Transverse colon (tissue), 4 donors: ENCODE data around the gene GPR108. TPM values are rescaled to one million over a fixed set of nuclear protein-coding genes. Genes with fewer than 3 reads are reported as not detected.
"Not testable (repeated sequence)": the region's sequence is repeated elsewhere in the genome, so short reads cannot be mapped to it uniquely, and the experiment has no call there.

Source experiments
- DNase-seq: peaks from one replicate; pipeline ENCODE4 v3.0.0-alpha.2; 2019
- H3K27ac ChIP-seq, 4 donors: fragments of 200-600 bp; sonication (generic); 2 replicates each; pipeline ENCODE4 v1.5.1; 2016 to 2018; ENCODE audit warnings: inconsistent platforms in 4 of 4
- H3K27me3 ChIP-seq: fragments of 200-600 bp; sonication (generic); 2 replicates; pipeline ENCODE4 v1.5.1; 2017; ENCODE audit warnings: inconsistent platforms
- H3K36me3 ChIP-seq, 4 donors: fragments of 200-600 bp; sonication (generic); 2 replicates each; pipeline ENCODE4 v1.5.1; 2017 to 2019; ENCODE audit warnings: inconsistent platforms in 4 of 4
- H3K4me1 ChIP-seq, 4 donors: fragments of 200-600 bp; sonication (generic); 2 replicates each; pipeline ENCODE4 v1.5.1; 2017 to 2020; ENCODE audit warnings: inconsistent platforms in 4 of 4
- H3K4me3 ChIP-seq, 4 donors: fragments of 200-600 bp; sonication (generic); 1 replicate in 1 of 4; 2 replicates in 3 of 4; pipeline versions ENCODE4 v1.5.1 to v1.6.1; 2017 to 2019; ENCODE audit warnings: inconsistent platforms in 4 of 4
- H3K9me3 ChIP-seq, 2 donors: fragments of 200-600 bp; sonication (generic); 2 replicates each; pipeline ENCODE4 v1.5.1; 2017 to 2019; ENCODE audit warnings: inconsistent platforms in 2 of 2
- EP300 ChIP-seq: sonication (generic); formaldehyde crosslinking; IDR thresholded peaks from one replicate; pipeline ENCODE4 v1.6.1; 2017; ENCODE audit warnings: antibody characterized with exemption, low read depth
- POLR2A ChIP-seq: fragments of 450-650 bp; IDR thresholded peaks from one replicate; pipeline ENCODE4 v1.6.1; 2016; ENCODE audit warnings: antibody characterized with exemption, mild to moderate bottlenecking, moderate library complexity
- POLR2AphosphoS5 ChIP-seq, 3 donors: sonication (generic); formaldehyde crosslinking; IDR thresholded peaks; one replicate each; pipeline ENCODE4 v1.6.1; 2016; ENCODE audit warnings: antibody characterized with exemption in 3 of 3
- WGBS, 2 donors: methylation state at CpG; one replicate each; pipeline ENCODE4 v1.1.5; 2018; ENCODE audit warnings: low coverage in 1 of 2; 5-methylcytosine and 5-hydroxymethylcytosine counted together
- in situ Hi-C, 4 donors: fragments of 200-750 bp; cut with MboI; loops; one replicate each; pipeline versions ENCODE4 v1.15.0 to v1.15.1; 2017; ENCODE audit warnings: low sequenced_read_pairs in 3 of 4, low pct_ligation_motif_present in 1 of 4, low pct_unique_long_range_greater_than_20kb in 1 of 4
- intact Hi-C: fragments of 100-400 bp; cut with DNase I; formaldehyde crosslinking; loops from one replicate; pipeline ENCODE4 v1.15.1; 2023; ENCODE audit warnings: low total_unique reads
- total RNA-seq, 4 donors: library from RNA; depleted of rRNA; stranded (reverse); fragments of >200 nt; gene quantifications; one replicate each; pipeline ENCODE4 v1.1.0, GENCODE V29; 2016
- TF ChIP-seq, protein P1 (sequence below), 5 experiments: fragments of 200-600 bp in 3 of 5; fragments of 450-650 bp in 2 of 5; sonication (generic) in 3 of 5; IDR thresholded peaks; 1 replicate in 2 of 5; 2 replicates in 3 of 5; pipeline ENCODE4 v1.5.1; 2016 to 2017; ENCODE audit warnings: antibody characterized with exemption in 5 of 5, inconsistent platforms in 3 of 5, mild to moderate bottlenecking in 2 of 5, moderate library complexity in 1 of 5

GPR108 gene
- total RNA-seq, 4 donors from 2014 or later = 38.0 to 118 (median 90.6) TPM

DNA sequence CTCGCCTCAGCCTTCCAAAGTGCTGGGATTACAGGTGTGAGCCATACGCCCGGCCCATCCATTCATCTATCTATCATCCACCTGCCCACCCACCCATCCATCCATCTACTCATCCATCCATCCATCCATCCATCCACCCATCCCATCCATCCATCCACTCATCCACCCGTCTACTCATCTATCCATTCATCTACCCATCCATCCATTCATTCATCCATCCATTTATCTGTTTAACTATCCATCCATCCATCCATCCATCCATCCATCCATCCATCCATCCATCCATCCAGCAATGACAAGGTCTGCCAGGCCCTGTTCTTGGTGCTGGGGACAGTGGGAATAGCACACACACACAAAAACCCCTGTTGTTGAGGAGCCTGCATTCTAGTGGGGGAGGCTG, 39.6 kb upstream of the GPR108 start:
- Histone ChIP-seq H3K27ac (no peak overlapping the region), H3K9me3 (no peaks in the 10 kb centered on the region)
- no peak for TF ChIP-seq POLR2A
- no peak for TF ChIP-seq POLR2AphosphoS5 (IDR thresholded peaks at IDR 0.05)
- TF ChIP-seq EP300 = no peak
- TF ChIP-seq, protein P1, sequence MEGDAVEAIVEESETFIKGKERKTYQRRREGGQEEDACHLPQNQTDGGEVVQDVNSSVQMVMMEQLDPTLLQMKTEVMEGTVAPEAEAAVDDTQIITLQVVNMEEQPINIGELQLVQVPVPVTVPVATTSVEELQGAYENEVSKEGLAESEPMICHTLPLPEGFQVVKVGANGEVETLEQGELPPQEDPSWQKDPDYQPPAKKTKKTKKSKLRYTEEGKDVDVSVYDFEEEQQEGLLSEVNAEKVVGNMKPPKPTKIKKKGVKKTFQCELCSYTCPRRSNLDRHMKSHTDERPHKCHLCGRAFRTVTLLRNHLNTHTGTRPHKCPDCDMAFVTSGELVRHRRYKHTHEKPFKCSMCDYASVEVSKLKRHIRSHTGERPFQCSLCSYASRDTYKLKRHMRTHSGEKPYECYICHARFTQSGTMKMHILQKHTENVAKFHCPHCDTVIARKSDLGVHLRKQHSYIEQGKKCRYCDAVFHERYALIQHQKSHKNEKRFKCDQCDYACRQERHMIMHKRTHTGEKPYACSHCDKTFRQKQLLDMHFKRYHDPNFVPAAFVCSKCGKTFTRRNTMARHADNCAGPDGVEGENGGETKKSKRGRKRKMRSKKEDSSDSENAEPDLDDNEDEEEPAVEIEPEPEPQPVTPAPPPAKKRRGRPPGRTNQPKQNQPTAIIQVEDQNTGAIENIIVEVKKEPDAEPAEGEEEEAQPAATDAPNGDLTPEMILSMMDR (IDR thresholded peaks at IDR 0.05) = no peak

DNA sequence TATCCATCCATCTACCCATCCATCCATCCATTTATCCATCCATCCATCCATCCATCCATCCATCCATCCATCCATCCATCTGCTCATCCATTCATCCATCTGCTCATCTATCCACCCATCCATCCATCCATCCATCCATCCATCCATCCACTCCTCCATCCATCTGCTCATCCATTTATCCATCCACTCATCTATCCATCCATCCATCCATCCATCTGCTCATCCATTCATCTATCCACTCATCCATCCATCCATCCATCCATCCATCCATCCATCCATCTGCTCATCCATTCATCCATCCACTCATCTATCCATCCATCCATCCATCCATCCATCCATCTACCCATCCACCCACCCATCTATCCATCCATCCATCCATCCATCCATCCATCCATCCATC, 38.7 kb upstream of the GPR108 start:
- DNase-seq, H3K27me3 ChIP-seq, in situ Hi-C loops, H3K27ac ChIP-seq, H3K9me3 ChIP-seq, H3K4me3 ChIP-seq, intact Hi-C loops, H3K4me1 ChIP-seq, H3K36me3 ChIP-seq: not testable (repeated sequence)

More for the DNA sequence above, 39.6 kb upstream of the GPR108 start:
- WGBS, 2 donors = 94 to 100% methylated on average over 3 to 4 of the region's 4 CpGs
- in situ Hi-C loops = no loop called here
- H3K36me3 ChIP-seq = no peaks in the 10 kb centered on the region
- no peak overlapping the region for H3K4me3 ChIP-seq
- DNase-seq = no peak
- intact Hi-C loops = no loop called here
- peaks cover 0 to 5% (median 2%) of the 10 kb centered on the region in 4 donors for H3K4me1 ChIP-seq
- no peaks in the 10 kb centered on the region for H3K27me3 ChIP-seq

DNA sequence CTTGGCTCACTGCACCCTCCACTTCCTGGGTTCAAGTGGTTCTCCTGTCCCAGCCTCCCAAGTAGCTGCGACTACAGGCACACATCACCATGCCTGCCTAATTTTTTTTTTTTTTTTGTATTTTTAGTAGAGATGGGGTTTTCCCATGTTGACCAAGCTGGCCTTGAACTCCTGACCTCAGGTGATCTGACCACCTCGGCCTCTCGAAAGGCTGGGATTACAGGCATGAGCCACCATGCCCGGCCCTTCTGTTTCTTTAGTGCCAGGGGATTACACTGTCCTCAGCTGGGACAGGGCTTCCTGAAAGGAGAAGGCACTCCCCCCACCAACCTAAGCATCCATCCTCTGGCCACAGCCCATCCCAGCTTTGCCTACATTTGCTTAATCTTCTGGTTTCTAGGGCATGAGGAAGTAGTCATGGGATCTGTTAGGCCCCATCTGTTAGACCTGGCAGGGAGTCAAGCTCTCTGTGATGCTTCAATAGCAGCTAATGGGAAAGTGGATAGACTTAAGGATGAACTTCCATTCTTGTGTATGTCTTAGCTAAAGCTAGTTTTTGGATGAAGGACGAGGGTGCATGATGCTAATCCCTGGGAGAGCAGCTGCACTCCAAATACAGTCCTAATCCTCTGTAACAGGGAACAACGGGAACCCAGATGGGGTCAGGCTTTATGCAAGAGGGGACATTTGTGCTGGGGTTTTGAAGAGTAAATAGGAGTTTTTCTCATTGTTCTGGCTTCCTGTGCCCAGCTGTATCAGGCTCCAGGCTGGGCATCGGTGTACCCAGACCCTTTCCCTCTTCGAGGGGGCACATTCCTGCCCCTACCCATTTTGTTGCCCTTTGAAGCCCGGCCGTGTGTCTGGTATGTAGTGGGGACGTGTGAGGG, 37.7 kb upstream of the GPR108 start:
- no peak overlapping the region for H3K4me3 ChIP-seq
- no peak for TF ChIP-seq POLR2A
- TF ChIP-seq, protein P1 (IDR thresholded peaks at IDR 0.05) = no peak
- no peak for TF ChIP-seq POLR2AphosphoS5 (IDR thresholded peaks at IDR 0.05)
- TF ChIP-seq EP300 = no peak
- DNase-seq = no peak
- intact Hi-C loops (no loop called here), in situ Hi-C loops (no loop called here)
- H3K4me1 ChIP-seq = peaks cover 0 to 5% (median 0%) of the 10 kb centered on the region in 4 donors
- no peaks in the 10 kb centered on the region for H3K27me3 ChIP-seq
- H3K27ac ChIP-seq = no peak overlapping the region
- no peaks in the 10 kb centered on the region for H3K9me3 ChIP-seq
- H3K36me3 ChIP-seq = no peaks in the 10 kb centered on the region
- 48 to 85% methylated on average over 6 to 11 of the region's 11 CpGs for WGBS, 2 donors

DNA sequence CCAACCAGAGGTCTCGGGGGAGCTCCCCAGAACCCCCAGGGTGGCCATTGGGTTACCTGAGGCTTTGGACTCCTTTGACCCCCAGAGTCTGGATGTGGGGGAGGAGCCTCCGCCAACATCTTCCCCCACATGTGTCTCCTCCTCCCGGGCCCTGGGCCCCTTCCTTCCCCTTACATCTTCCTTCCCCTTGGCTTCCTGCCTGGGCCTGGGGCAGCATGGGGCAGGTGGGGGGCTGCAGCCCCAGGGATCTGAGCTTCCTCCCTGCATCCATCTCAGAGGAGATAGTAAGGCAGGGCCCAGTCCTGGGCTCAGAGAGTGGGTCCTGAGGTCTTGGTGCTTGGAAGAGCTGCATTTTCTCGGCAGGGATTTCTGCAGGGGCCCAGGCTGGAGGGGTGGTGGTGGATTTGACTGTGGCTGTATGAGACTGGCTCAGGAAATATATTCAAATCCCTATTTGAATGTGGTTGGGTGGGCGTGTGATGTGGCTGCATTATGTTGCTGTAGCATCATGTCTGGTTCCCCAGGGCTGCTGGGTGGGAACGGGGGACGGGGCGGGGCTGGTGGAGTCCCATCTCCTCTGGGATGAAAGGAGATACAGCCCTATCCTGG, 36.0 kb upstream of the GPR108 start:
- H3K4me1 ChIP-seq = peaks cover 0 to 5% (median 0%) of the 10 kb centered on the region in 4 donors
- DNase-seq = peak; percentile 61
- intact Hi-C loops = no loop called here
- WGBS, 2 donors = 36% methylated on average over 8 of the region's 8 CpGs; no CpG with 5 or more reads in 1 of the 2 donors
- TF ChIP-seq POLR2A = no peak
- no peak for TF ChIP-seq POLR2AphosphoS5 (IDR thresholded peaks at IDR 0.05)
- no peak for TF ChIP-seq EP300
- TF ChIP-seq, protein P1 (IDR thresholded peaks at IDR 0.05) = no peak
- in situ Hi-C loops = no loop called here
- peak overlapping the region; percentile 25 to 49 (median 38) for H3K4me3 ChIP-seq
- H3K9me3 ChIP-seq = no peaks in the 10 kb centered on the region
- H3K27ac ChIP-seq = peak overlapping the region; percentile 61 to 87 (median 74)
- no peaks in the 10 kb centered on the region for H3K36me3 ChIP-seq
- H3K27me3 ChIP-seq = no peaks in the 10 kb centered on the region
